ENCODE measurements around the gene RILPL2.
"Not testable (repeated sequence)": the region's sequence is repeated elsewhere in the genome, so short reads cannot be mapped to it uniquely, and the experiment has no call there.

RILPL2 gene

GRCh38 chr12:123388177-123388950, 48.1 kb downstream of the RILPL2 start:
- peak overlapping the region; percentile 59 for H3K4me3 ChIP-seq (ENCODE audit: control insufficient read depth, low read depth, low read length)
- DNase-seq (ENCODE audit: low read depth): peak; percentile 47
- TF ChIP-seq CTCF (conservative IDR thresholded peaks at IDR 0.05; ENCODE audit: control insufficient read depth, insufficient read depth, low read depth, low read length): no peak

GRCh38 chr12:123387508-123388176, 48.8 kb downstream of the RILPL2 start:
- no peak for TF ChIP-seq CTCF (conservative IDR thresholded peaks at IDR 0.05; ENCODE audit: control insufficient read depth, insufficient read depth, low read depth, low read length)
- H3K4me3 ChIP-seq (ENCODE audit: control insufficient read depth, low read depth, low read length): peak overlapping the region; percentile 59
- no peak for DNase-seq (ENCODE audit: low read depth)

GRCh38 chr12:123385536-123385935, 50.9 kb downstream of the RILPL2 start:
- not testable (repeated sequence) for H3K4me3 ChIP-seq (ENCODE audit: control insufficient read depth, low read depth, low read length); DNase-seq (ENCODE audit: low read depth)

- TF ChIP-seq CTCF (conservative IDR thresholded peaks at IDR 0.05; ENCODE audit: control insufficient read depth, insufficient read depth, low read depth, low read length): peak; percentile 4
- peak overlapping the region; percentile 88 for H3K4me3 ChIP-seq (ENCODE audit: control insufficient read depth, low read depth, low read length)
- DNase-seq (ENCODE audit: low read depth): peak; percentile 68
Measured at GRCh38 chr12:123384994-123385376, 51.5 kb downstream of the RILPL2 start.

- peak overlapping the region; percentile 88 for H3K4me3 ChIP-seq (ENCODE audit: control insufficient read depth, low read depth, low read length)
- TF ChIP-seq CTCF (conservative IDR thresholded peaks at IDR 0.05; ENCODE audit: control insufficient read depth, insufficient read depth, low read depth, low read length): no peak
- DNase-seq (ENCODE audit: low read depth): no peak
Measured at GRCh38 chr12:123384318-123384993, 52.0 kb downstream of the RILPL2 start.

GRCh38 chr12:123382684-123383083, 53.8 kb downstream of the RILPL2 start:
- TF ChIP-seq CTCF (conservative IDR thresholded peaks at IDR 0.05; ENCODE audit: control insufficient read depth, insufficient read depth, low read depth, low read length): no peak
- no peak overlapping the region for H3K4me3 ChIP-seq (ENCODE audit: control insufficient read depth, low read depth, low read length)
- no peak for DNase-seq (ENCODE audit: low read depth)

- no peak overlapping the region for H3K4me3 ChIP-seq (ENCODE audit: control insufficient read depth, low read depth, low read length)
- no peak for DNase-seq (ENCODE audit: low read depth)
- TF ChIP-seq CTCF (conservative IDR thresholded peaks at IDR 0.05; ENCODE audit: control insufficient read depth, insufficient read depth, low read depth, low read length): no peak
Measured at GRCh38 chr12:123379391-123379790, 57.1 kb downstream of the RILPL2 start.

GRCh38 chr12:123372415-123372814, 64.1 kb downstream of the RILPL2 start:
- not testable (repeated sequence) for H3K4me3 ChIP-seq (ENCODE audit: control insufficient read depth, low read depth, low read length); DNase-seq (ENCODE audit: low read depth)

GRCh38 chr12:123371667-123372368, 64.7 kb downstream of the RILPL2 start:
- not testable (repeated sequence) for H3K4me3 ChIP-seq (ENCODE audit: control insufficient read depth, low read depth, low read length)

More at GRCh38 chr12:123371667-123372368, 64.7 kb downstream of the RILPL2 start:
- not testable (repeated sequence) for DNase-seq (ENCODE audit: low read depth)

All from fibroblast of mammary gland (primary cell).